Measurements from ENCODE around the gene PAPPA.

GRCh38 chr9:116232424-116233159, 79.0 kb downstream of the PAPPA start:
- no peak for TF ChIP-seq CTCF (conservative IDR thresholded peaks at IDR 0.05)
- no peak for TF ChIP-seq ZFX (IDR thresholded peaks at IDR 0.05)
